ENCODE results near the gene TOMM40. TPM values are rescaled to one million over a fixed set of nuclear protein-coding genes. Genes with fewer than 3 reads are reported as not detected.

The TOMM40 gene
- total and polyA plus RNA-seq, 2 of the 13 experiments (the other 11 are each of a cell fraction or from before 2014, with no cell fraction given) = 72.0 to 110 TPM

GRCh38 chr19:44903602-44904425, 12.8 kb downstream of the TOMM40 start (continued):
- TF ChIP-seq HMGXB3 (CRISPR knock-in tag; IDR thresholded peaks at IDR 0.05; ENCODE audit: borderline replicate concordance) (peak; percentile 80; the same call in 1 of the 2 replicates), MXD3 (CRISPR knock-in tag; IDR thresholded peaks at IDR 0.05) (no peak; the same call in 1 of the 2 replicates), BATF2 (CRISPR knock-in tag; IDR thresholded peaks at IDR 0.05) (no peak; the same call in 1 of the 2 replicates), ZNF484 (CRISPR knock-in tag; IDR thresholded peaks at IDR 0.05; ENCODE audit: borderline replicate concordance, low read depth) (no peak), TRIM22 (IDR thresholded peaks at IDR 0.05) (no peak), RFX1 (IDR thresholded peaks at IDR 0.05) (no peak), KLF15 (CRISPR knock-in tag; IDR thresholded peaks at IDR 0.05; ENCODE audit: borderline replicate concordance) (no peak), SPEN (CRISPR knock-in tag; IDR thresholded peaks at IDR 0.05; ENCODE audit: low read depth) (no peak; the same call in none of the 2 replicates), ZBTB38 (CRISPR knock-in tag; IDR thresholded peaks at IDR 0.05) (peak; percentile 69), PREB (CRISPR knock-in tag; IDR thresholded peaks at IDR 0.05) (no peak), KLF13 (CRISPR knock-in tag; IDR thresholded peaks at IDR 0.05) (no peak; the same call in 1 of the 2 replicates), KAT8 (CRISPR knock-in tag; IDR thresholded peaks at IDR 0.05) (peak; percentile 54), ZNF687 (CRISPR knock-in tag; IDR thresholded peaks at IDR 0.05) (peak; percentile 91), GATA4 (IDR thresholded peaks at IDR 0.05; ENCODE audit: borderline replicate concordance, low read depth) (no peak), ZNF678 (CRISPR knock-in tag; IDR thresholded peaks at IDR 0.05) (no peak), BCL6 (CRISPR knock-in tag; IDR thresholded peaks at IDR 0.05) (peak; percentile 61)

All from HepG2 (cell line).